ENCODE measurements around the gene RAET1G. TPM values are rescaled to one million over a fixed set of nuclear protein-coding genes. Genes with fewer than 3 reads are reported as not detected.

The RAET1G gene
- total RNA-seq, 2 donors from 2014 or later: not detected

DNA sequence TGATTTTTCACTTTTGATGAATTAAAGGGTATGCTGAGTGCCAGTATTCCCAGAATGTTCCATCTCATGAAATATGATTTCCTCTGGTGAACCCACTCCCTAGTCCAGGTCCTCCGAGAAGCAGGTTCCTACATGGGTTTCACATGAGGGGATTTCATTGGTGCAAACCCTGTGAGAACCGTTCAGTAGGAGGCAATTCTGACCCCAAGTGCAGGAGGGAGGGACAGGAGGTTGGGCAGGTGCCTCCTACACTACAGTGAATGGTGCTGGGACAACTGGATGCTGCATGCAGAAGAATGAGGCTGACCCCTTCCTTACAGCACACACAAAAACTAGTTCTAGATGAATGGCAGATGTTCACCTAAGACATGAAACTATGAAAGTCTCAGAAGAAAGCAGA, 13.8 kb upstream of the RAET1G start:
- Mint-ChIP-seq H3K4me3 (no peak overlapping the region), H3K27me3 (ENCODE audit: insufficient read depth) (peaks cover 94% of the 10 kb centered on the region), H3K4me1 (peaks cover 3% of the 10 kb centered on the region), H3K9me3 (no peaks in the 10 kb centered on the region), H3K27ac (no peak overlapping the region), H3K36me3 (ENCODE audit: low read depth) (no peaks in the 10 kb centered on the region)
- H3K9ac ChIP-seq (ENCODE audit: extremely low read depth, low read length, poor library complexity, severe bottlenecking): no peak overlapping the region
- no peak overlapping the region for H3K27ac ChIP-seq (ENCODE audit: low read depth, low read length)
- no peak overlapping the region for H3K4me3 ChIP-seq (ENCODE audit: low read length)
- TF ChIP-seq, protein P1, sequence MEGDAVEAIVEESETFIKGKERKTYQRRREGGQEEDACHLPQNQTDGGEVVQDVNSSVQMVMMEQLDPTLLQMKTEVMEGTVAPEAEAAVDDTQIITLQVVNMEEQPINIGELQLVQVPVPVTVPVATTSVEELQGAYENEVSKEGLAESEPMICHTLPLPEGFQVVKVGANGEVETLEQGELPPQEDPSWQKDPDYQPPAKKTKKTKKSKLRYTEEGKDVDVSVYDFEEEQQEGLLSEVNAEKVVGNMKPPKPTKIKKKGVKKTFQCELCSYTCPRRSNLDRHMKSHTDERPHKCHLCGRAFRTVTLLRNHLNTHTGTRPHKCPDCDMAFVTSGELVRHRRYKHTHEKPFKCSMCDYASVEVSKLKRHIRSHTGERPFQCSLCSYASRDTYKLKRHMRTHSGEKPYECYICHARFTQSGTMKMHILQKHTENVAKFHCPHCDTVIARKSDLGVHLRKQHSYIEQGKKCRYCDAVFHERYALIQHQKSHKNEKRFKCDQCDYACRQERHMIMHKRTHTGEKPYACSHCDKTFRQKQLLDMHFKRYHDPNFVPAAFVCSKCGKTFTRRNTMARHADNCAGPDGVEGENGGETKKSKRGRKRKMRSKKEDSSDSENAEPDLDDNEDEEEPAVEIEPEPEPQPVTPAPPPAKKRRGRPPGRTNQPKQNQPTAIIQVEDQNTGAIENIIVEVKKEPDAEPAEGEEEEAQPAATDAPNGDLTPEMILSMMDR (conservative IDR thresholded peaks at IDR 0.05): no peak
- H3K4me1 ChIP-seq (ENCODE audit: control insufficient read depth, insufficient read depth, low read length): no peaks in the 10 kb centered on the region
- peak; percentile 17 for DNase-seq
- 35 to 100% methylated on average over 1 to 2 of the region's 2 CpGs for WGBS, 2 experiments (ENCODE audit: insufficient coverage in 1 of 2, insufficient read length in 1 of 2)
- H3K27me3 ChIP-seq (ENCODE audit: control insufficient read depth, insufficient read depth, low read length, poor library complexity, severe bottlenecking): peaks cover 100% of the 10 kb centered on the region
- no peaks in the 10 kb centered on the region for H3K36me3 ChIP-seq (ENCODE audit: control insufficient read depth, insufficient read depth, low read length)
- H3K9me3 ChIP-seq (ENCODE audit: control insufficient read depth, low read length): no peaks in the 10 kb centered on the region

DNA sequence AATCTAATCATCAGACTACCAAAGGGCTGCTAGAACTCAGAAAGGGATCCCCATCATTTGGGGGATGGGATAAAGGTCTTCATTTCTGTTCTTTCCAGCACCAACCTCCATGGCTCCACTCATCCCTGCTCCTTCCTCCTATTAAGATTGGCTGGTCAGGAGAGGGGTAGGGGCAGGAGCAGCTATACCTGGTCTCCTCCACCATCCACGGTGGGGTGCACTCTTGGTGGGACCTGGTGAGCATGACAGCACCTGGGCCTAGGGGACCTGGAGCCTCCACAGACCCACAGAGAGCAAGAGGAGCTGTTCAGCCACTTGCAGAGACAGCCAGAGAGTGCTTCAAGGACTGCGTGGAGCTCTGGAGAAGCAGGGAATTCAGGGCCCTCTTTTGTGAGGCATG, 12.7 kb upstream of the RAET1G start:
- WGBS, 2 experiments (ENCODE audit: insufficient coverage in 1 of 2, insufficient read length in 1 of 2): 45 to 50% methylated on average over 2 of the region's 2 CpGs
- H3K4me1 ChIP-seq (ENCODE audit: control insufficient read depth, insufficient read depth, low read length): no peaks in the 10 kb centered on the region

DNA sequence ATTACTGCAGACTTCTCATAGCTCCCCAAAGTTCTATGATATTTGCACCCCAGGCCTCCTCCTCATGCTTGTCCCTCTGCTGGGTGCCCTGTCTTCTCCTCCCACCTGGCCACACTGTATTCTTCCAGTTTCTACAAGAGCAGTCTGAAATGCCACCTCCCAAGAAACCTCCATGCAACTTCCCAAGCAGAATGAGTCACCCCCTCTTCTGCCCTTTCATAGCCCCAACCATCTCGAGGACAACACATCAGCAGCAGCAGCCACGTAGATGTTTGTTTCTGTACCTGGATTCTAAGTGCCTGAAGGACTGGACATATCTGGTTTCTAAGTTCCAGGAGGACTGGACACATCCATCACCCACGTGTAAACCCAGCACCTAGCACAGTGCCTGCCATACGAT, 12.3 kb upstream of the RAET1G start:
- Mint-ChIP-seq H3K4me3 (no peak overlapping the region), H3K27ac (no peak overlapping the region), H3K36me3 (ENCODE audit: low read depth) (no peaks in the 10 kb centered on the region), H3K27me3 (ENCODE audit: insufficient read depth) (peaks cover 94% of the 10 kb centered on the region), H3K4me1 (peaks cover 3% of the 10 kb centered on the region), H3K9me3 (no peaks in the 10 kb centered on the region)
- Histone ChIP-seq H3K4me1 (ENCODE audit: control insufficient read depth, insufficient read depth, low read length) (no peaks in the 10 kb centered on the region), H3K9me3 (ENCODE audit: control insufficient read depth, low read length) (no peaks in the 10 kb centered on the region), H3K27ac (ENCODE audit: low read depth, low read length) (no peak overlapping the region), H3K27me3 (ENCODE audit: control insufficient read depth, insufficient read depth, low read length, poor library complexity, severe bottlenecking) (peaks cover 100% of the 10 kb centered on the region), H3K36me3 (ENCODE audit: control insufficient read depth, insufficient read depth, low read length) (no peaks in the 10 kb centered on the region), H3K4me3 (ENCODE audit: low read length) (no peak overlapping the region), H3K9ac (ENCODE audit: extremely low read depth, low read length, poor library complexity, severe bottlenecking) (no peak overlapping the region)
- TF ChIP-seq, protein P1 (conservative IDR thresholded peaks at IDR 0.05): no peak
- DNase-seq: peak; percentile 25
- 45 to 49% methylated on average over 2 to 4 of the region's 4 CpGs for WGBS, 2 experiments (ENCODE audit: insufficient coverage in 1 of 2, insufficient read length in 1 of 2)

More for the DNA sequence above, 12.7 kb upstream of the RAET1G start:
- no peaks in the 10 kb centered on the region for H3K9me3 Mint-ChIP-seq
- H3K4me1 Mint-ChIP-seq: peaks cover 3% of the 10 kb centered on the region
- no peak overlapping the region for H3K27ac Mint-ChIP-seq
- peak; percentile 33 for DNase-seq
- TF ChIP-seq, protein P1 (conservative IDR thresholded peaks at IDR 0.05): no peak
- H3K27me3 Mint-ChIP-seq (ENCODE audit: insufficient read depth): peaks cover 94% of the 10 kb centered on the region
- Histone ChIP-seq H3K9ac (ENCODE audit: extremely low read depth, low read length, poor library complexity, severe bottlenecking) (no peak overlapping the region), H3K36me3 (ENCODE audit: control insufficient read depth, insufficient read depth, low read length) (no peaks in the 10 kb centered on the region), H3K27me3 (ENCODE audit: control insufficient read depth, insufficient read depth, low read length, poor library complexity, severe bottlenecking) (peaks cover 100% of the 10 kb centered on the region), H3K27ac (ENCODE audit: low read depth, low read length) (no peak overlapping the region), H3K9me3 (ENCODE audit: control insufficient read depth, low read length) (no peaks in the 10 kb centered on the region), H3K4me3 (ENCODE audit: low read length) (no peak overlapping the region)
- no peaks in the 10 kb centered on the region for H3K36me3 Mint-ChIP-seq (ENCODE audit: low read depth)
- no peak overlapping the region for H3K4me3 Mint-ChIP-seq
